ENCODE measurements around the gene EML6.
A peak's percentile ranks its signal among the peaks of the same experiment; 100 is the strongest.

EML6 gene

DNA sequence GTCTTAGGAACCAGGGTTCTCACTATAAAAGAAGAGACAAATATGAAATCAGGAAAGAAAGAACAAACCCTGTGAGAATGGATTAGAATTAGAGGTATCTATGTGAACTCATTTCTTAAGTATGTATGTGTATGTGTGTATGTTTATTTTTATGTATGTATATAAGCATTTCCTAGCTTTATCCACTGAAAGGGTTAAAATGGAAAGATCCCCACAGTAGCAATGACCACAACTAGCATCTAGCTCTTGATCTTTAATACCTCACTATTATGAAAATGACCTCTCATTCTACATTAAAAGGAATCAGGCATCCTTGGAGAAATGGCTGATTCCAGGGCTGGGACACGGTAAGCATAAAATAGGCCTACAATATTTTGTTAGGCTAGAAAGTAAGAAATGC, 295.2 kb downstream of the EML6 start:
- H3K9me3 ChIP-seq (ENCODE audit: insufficient read depth, low read depth, low read length), result no peaks in the 10 kb centered on the region
- H3K27ac ChIP-seq (ENCODE audit: low read length), result no peak overlapping the region
- no peaks in the 10 kb centered on the region for H3K27me3 ChIP-seq (ENCODE audit: insufficient read depth, low read length)
- peak overlapping the region; percentile 42; the same call in 1 of the 2 replicates for H3K4me3 ChIP-seq (ENCODE audit: low read length)
- H3K36me3 ChIP-seq (ENCODE audit: insufficient read depth, low read depth, low read length), result peaks cover 9% of the 10 kb centered on the region; the same call in 1 of the 2 replicates
- H3K4me1 ChIP-seq (ENCODE audit: insufficient read depth, low read length), result peaks cover 42% of the 10 kb centered on the region
- H3K9ac ChIP-seq (ENCODE audit: low read depth, low read length), result peak overlapping the region; percentile 42; the same call in 1 of the 2 replicates

DNA sequence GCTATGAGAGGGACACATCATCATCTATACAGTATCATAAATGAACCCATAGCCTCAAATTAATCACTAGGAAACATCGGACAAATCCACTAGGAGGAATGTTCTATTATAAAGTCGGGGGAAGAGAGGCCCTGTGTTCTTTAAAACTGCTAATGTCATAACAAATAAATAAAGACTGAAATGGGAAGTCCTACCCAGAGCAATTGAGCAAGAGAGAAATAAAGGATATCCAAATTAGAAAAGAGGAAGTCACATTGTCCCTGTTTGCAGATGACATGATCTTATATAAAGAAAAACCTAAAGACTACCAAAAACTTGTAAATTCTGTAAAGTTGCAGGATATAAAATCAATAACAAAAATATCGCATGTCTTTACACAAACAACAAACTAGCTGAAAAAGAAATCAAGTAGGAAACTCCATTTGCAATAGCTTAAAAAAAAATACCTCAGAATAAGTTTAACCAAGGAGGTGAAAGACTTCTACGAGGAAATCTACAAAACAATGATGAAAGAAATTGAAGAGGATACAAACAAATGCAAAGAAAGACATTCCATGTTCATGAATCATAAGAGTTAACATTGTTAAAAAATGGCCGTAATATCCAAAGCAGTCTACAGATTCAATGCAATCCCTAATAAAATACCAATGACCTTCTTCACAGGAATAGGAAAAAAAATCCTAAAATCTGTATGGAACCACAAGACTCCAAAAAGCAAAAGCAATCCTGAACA, 296.2 kb downstream of the EML6 start:
- peak overlapping the region; percentile 42; the same call in 1 of the 2 replicates for H3K9ac ChIP-seq (ENCODE audit: low read depth, low read length)

More for the DNA sequence above, 296.2 kb downstream of the EML6 start:
- H3K36me3 ChIP-seq (ENCODE audit: insufficient read depth, low read depth, low read length), result peaks cover 9% of the 10 kb centered on the region; the same call in 1 of the 2 replicates
- peak overlapping the region; percentile 42; the same call in 1 of the 2 replicates for H3K4me3 ChIP-seq (ENCODE audit: low read length)
- no peaks in the 10 kb centered on the region for H3K9me3 ChIP-seq (ENCODE audit: insufficient read depth, low read depth, low read length)
- H3K27ac ChIP-seq (ENCODE audit: low read length), result no peak overlapping the region
- H3K27me3 ChIP-seq (ENCODE audit: insufficient read depth, low read length), result no peaks in the 10 kb centered on the region
- H3K4me1 ChIP-seq (ENCODE audit: insufficient read depth, low read length), result peaks cover 38% of the 10 kb centered on the region

All from iPS-20b (cell line).